ENCODE data around the gene ZNF804A. TPM values are rescaled to one million over a fixed set of nuclear protein-coding genes. Genes with fewer than 3 reads are reported as not detected.

ZNF804A gene
- total RNA-seq, 2 experiments from 2014 or later, result not detected

GRCh38 chr2:184637781-184638180, 39.5 kb downstream of the ZNF804A start:
- Mint-ChIP-seq H3K36me3 (no peaks in the 10 kb centered on the region), H3K4me3 (no peak overlapping the region), H3K4me1 (no peaks in the 10 kb centered on the region), H3K27me3 (no peaks in the 10 kb centered on the region), H3K27ac (no peak overlapping the region), H3K9me3 (ENCODE audit: low read depth) (no peaks in the 10 kb centered on the region)
- CTCF ChIA-PET, result no interaction called here
- DNase-seq (no peak), ATAC-seq (no peak)

- DNase-seq (no peak), ATAC-seq (no peak)
- peaks cover 7% of the 10 kb centered on the region for H3K9me3 Mint-ChIP-seq (ENCODE audit: low read depth)
- no peaks in the 10 kb centered on the region for H3K36me3 Mint-ChIP-seq
- no peak overlapping the region for H3K4me3 Mint-ChIP-seq
- CTCF ChIA-PET, result no interaction called here
- H3K4me1 Mint-ChIP-seq, result no peaks in the 10 kb centered on the region
- no peaks in the 10 kb centered on the region for H3K27me3 Mint-ChIP-seq
- no peak overlapping the region for H3K27ac Mint-ChIP-seq
Measured at GRCh38 chr2:184644685-184645084, 46.4 kb downstream of the ZNF804A start.

GRCh38 chr2:184646177-184646576, 47.8 kb downstream of the ZNF804A start:
- Mint-ChIP-seq H3K27me3 (no peaks in the 10 kb centered on the region), H3K4me1 (no peaks in the 10 kb centered on the region), H3K9me3 (ENCODE audit: low read depth) (peaks cover 10% of the 10 kb centered on the region), H3K4me3 (no peak overlapping the region), H3K27ac (no peak overlapping the region), H3K36me3 (no peaks in the 10 kb centered on the region)
- CTCF ChIA-PET, result no interaction called here
- ATAC-seq, result no peak
- DNase-seq, result no peak

GRCh38 chr2:184646593-184646992, 48.3 kb downstream of the ZNF804A start:
- Mint-ChIP-seq H3K9me3 (ENCODE audit: low read depth) (peaks cover 10% of the 10 kb centered on the region), H3K4me1 (no peaks in the 10 kb centered on the region)
- ATAC-seq, result no peak

GRCh38 chr2:184654945-184655344, 56.6 kb downstream of the ZNF804A start:
- no peaks in the 10 kb centered on the region for H3K27me3 Mint-ChIP-seq
- no peaks in the 10 kb centered on the region for H3K36me3 Mint-ChIP-seq
- H3K4me1 Mint-ChIP-seq, result no peaks in the 10 kb centered on the region
- CTCF ChIA-PET, result no interaction called here
- no peak overlapping the region for H3K4me3 Mint-ChIP-seq
- no peak overlapping the region for H3K27ac Mint-ChIP-seq
- ATAC-seq (no peak), DNase-seq (no peak)
- H3K9me3 Mint-ChIP-seq (ENCODE audit: low read depth), result peaks cover 8% of the 10 kb centered on the region

More at GRCh38 chr2:184646593-184646992, 48.3 kb downstream of the ZNF804A start:
- Mint-ChIP-seq H3K36me3 (no peaks in the 10 kb centered on the region), H3K27me3 (no peaks in the 10 kb centered on the region), H3K4me3 (no peak overlapping the region), H3K27ac (no peak overlapping the region)
- DNase-seq, result no peak
- CTCF ChIA-PET, result no interaction called here

GRCh38 chr2:184677171-184677570, 78.8 kb downstream of the ZNF804A start:
- Mint-ChIP-seq H3K9me3 (ENCODE audit: low read depth) (peaks cover 2% of the 10 kb centered on the region), H3K36me3 (no peaks in the 10 kb centered on the region), H3K4me1 (no peaks in the 10 kb centered on the region), H3K27me3 (no peaks in the 10 kb centered on the region), H3K4me3 (no peak overlapping the region), H3K27ac (no peak overlapping the region)
- ATAC-seq (no peak), DNase-seq (no peak)
- CTCF ChIA-PET, result no interaction called here

- CTCF ChIA-PET, result no interaction called here
- H3K4me1 Mint-ChIP-seq, result no peaks in the 10 kb centered on the region
- peaks cover 5% of the 10 kb centered on the region for H3K9me3 Mint-ChIP-seq (ENCODE audit: low read depth)
- H3K27me3 Mint-ChIP-seq, result no peaks in the 10 kb centered on the region
- H3K27ac Mint-ChIP-seq, result no peak overlapping the region
- DNase-seq (no peak), ATAC-seq (no peak)
- no peaks in the 10 kb centered on the region for H3K36me3 Mint-ChIP-seq
- no peak overlapping the region for H3K4me3 Mint-ChIP-seq
Measured at GRCh38 chr2:184679219-184680018, 81.1 kb downstream of the ZNF804A start.

- CTCF ChIA-PET, result no interaction called here
- no peak overlapping the region for H3K4me3 Mint-ChIP-seq
- no peaks in the 10 kb centered on the region for H3K4me1 Mint-ChIP-seq
- DNase-seq (no peak), ATAC-seq (no peak)
- H3K27me3 Mint-ChIP-seq, result no peaks in the 10 kb centered on the region
- H3K36me3 Mint-ChIP-seq, result no peaks in the 10 kb centered on the region
- H3K27ac Mint-ChIP-seq, result no peak overlapping the region
- H3K9me3 Mint-ChIP-seq (ENCODE audit: low read depth), result peaks cover 5% of the 10 kb centered on the region
Measured at GRCh38 chr2:184680825-184681224, 82.5 kb downstream of the ZNF804A start.

GRCh38 chr2:184681642-184682321, 83.5 kb downstream of the ZNF804A start:
- H3K36me3 Mint-ChIP-seq, result no peaks in the 10 kb centered on the region
- no peaks in the 10 kb centered on the region for H3K4me1 Mint-ChIP-seq
- H3K9me3 Mint-ChIP-seq (ENCODE audit: low read depth), result peaks cover 5% of the 10 kb centered on the region
- CTCF ChIA-PET, result no interaction called here
- ATAC-seq, result no peak
- no peak overlapping the region for H3K27ac Mint-ChIP-seq
- DNase-seq, result no peak
- no peaks in the 10 kb centered on the region for H3K27me3 Mint-ChIP-seq
- H3K4me3 Mint-ChIP-seq, result no peak overlapping the region

GRCh38 chr2:184683911-184684310, 85.6 kb downstream of the ZNF804A start:
- no peaks in the 10 kb centered on the region for H3K36me3 Mint-ChIP-seq
- ATAC-seq (no peak), DNase-seq (no peak)
- no peaks in the 10 kb centered on the region for H3K27me3 Mint-ChIP-seq
- H3K9me3 Mint-ChIP-seq (ENCODE audit: low read depth), result peaks cover 5% of the 10 kb centered on the region
- H3K27ac Mint-ChIP-seq, result no peak overlapping the region
- no peaks in the 10 kb centered on the region for H3K4me1 Mint-ChIP-seq
- H3K4me3 Mint-ChIP-seq, result no peak overlapping the region
- CTCF ChIA-PET, result no interaction called here

- ATAC-seq, result no peak
Measured at GRCh38 chr2:184685999-184686841, 87.9 kb downstream of the ZNF804A start.

GRCh38 chr2:184689638-184690037, 91.3 kb downstream of the ZNF804A start:
- Mint-ChIP-seq H3K4me3 (no peak overlapping the region), H3K27ac (no peak overlapping the region), H3K27me3 (no peaks in the 10 kb centered on the region), H3K4me1 (no peaks in the 10 kb centered on the region), H3K9me3 (ENCODE audit: low read depth) (no peaks in the 10 kb centered on the region), H3K36me3 (no peaks in the 10 kb centered on the region)
- DNase-seq (no peak), ATAC-seq (no peak)
- CTCF ChIA-PET, result no interaction called here

More at GRCh38 chr2:184685999-184686841, 87.9 kb downstream of the ZNF804A start:
- Mint-ChIP-seq H3K9me3 (ENCODE audit: low read depth) (peaks cover 3% of the 10 kb centered on the region), H3K36me3 (no peaks in the 10 kb centered on the region), H3K4me3 (no peak overlapping the region), H3K27ac (no peak overlapping the region), H3K27me3 (no peaks in the 10 kb centered on the region), H3K4me1 (no peaks in the 10 kb centered on the region)
- CTCF ChIA-PET, result no interaction called here
- DNase-seq, result no peak

- H3K27ac Mint-ChIP-seq, result no peak overlapping the region
- H3K9me3 Mint-ChIP-seq (ENCODE audit: low read depth), result no peaks in the 10 kb centered on the region
- CTCF ChIA-PET, result no interaction called here
- H3K4me3 Mint-ChIP-seq, result no peak overlapping the region
- DNase-seq (no peak), ATAC-seq (no peak)
- H3K4me1 Mint-ChIP-seq, result no peaks in the 10 kb centered on the region
- no peaks in the 10 kb centered on the region for H3K27me3 Mint-ChIP-seq
- H3K36me3 Mint-ChIP-seq, result no peaks in the 10 kb centered on the region
Measured at GRCh38 chr2:184692141-184692734, 93.9 kb downstream of the ZNF804A start.
